Activated T-cell treated with anti-CD3 and anti-CD28 coated beads, Interleukin-2, amount 50 U/mL, for 72 hours (primary cell): Measurements from ENCODE around the gene FIZ1. TPM values are rescaled to one million over a fixed set of nuclear protein-coding genes. Genes with fewer than 3 reads are reported as not detected.
A peak's percentile ranks its signal among the peaks of the same experiment; 100 is the strongest.

Source experiments
- ATAC-seq, 2 donors: fragments of 150-1000 bp; cut with Tn5 transposase; replicated peaks in 1 of 2; 2 replicates each; pipeline ENCODE4 v1.10.0; 2021; ENCODE audit warnings: moderate library complexity in 2 of 2, mild to moderate bottlenecking in 1 of 2
- DNase-seq, 2 donors: peaks; one replicate each; pipeline ENCODE4 v3.0.0; 2021 to 2022; ENCODE audit warnings: mixed read lengths in 1 of 2
- H3K27ac Mint-ChIP-seq: one replicate; pipeline ENCODE4 v1.8.0; 2022; ENCODE audit warnings: mild to moderate bottlenecking, moderate library complexity, mixed read lengths
- H3K27me3 Mint-ChIP-seq: one replicate; pipeline ENCODE4 v1.8.0; 2022; ENCODE audit warnings: low read depth, mixed read lengths
- H3K36me3 Mint-ChIP-seq, 2 donors: one replicate each; pipeline ENCODE4 v1.8.0; 2022; ENCODE audit warnings: mixed read lengths in 2 of 2, mild to moderate bottlenecking in 1 of 2; ENCODE audit not compliant: insufficient read depth in 2 of 2
- H3K4me1 Mint-ChIP-seq: one replicate; pipeline ENCODE4 v1.8.0; 2022; ENCODE audit warnings: low read depth, mixed read lengths
- H3K4me3 Mint-ChIP-seq, 2 donors: one replicate each; pipeline ENCODE4 v1.8.0; 2022; ENCODE audit warnings: mild to moderate bottlenecking in 2 of 2, mixed read lengths in 2 of 2, moderate library complexity in 2 of 2
- H3K9me3 Mint-ChIP-seq, 2 donors: one replicate each; pipeline ENCODE4 v1.8.0; 2022; ENCODE audit warnings: mixed read lengths in 2 of 2
- total RNA-seq, 2 donors: library from RNA; stranded (reverse); gene quantifications; one replicate each; pipeline ENCODE4 v1.2.3, GENCODE V29; 2022

FIZ1 gene
- total RNA-seq, 2 donors from 2014 or later = 16.2 to 17.3 TPM

DNA sequence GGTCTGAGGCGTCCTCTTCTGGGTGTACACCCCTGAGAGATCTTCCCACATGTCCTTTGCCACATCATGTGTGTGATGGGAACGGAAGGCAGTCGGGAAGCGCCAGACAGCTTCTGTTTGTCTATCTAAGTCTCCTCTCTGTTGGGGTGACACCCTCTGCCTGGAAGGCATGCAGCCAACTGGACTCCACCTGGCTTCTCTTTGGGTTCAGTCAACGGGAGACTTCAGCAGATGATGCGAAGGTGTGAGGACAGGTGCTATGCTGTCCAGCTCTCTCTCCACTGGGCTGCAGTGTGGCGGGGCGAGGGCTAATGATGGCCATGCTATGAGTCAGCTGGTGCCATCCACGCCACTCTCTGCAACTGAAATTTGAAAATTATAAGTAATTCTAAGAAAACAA, 39.6 kb downstream of the FIZ1 start:
- no peak overlapping the region for H3K27ac Mint-ChIP-seq
- no peaks in the 10 kb centered on the region for H3K4me1 Mint-ChIP-seq
- DNase-seq = no peak
- H3K4me3 Mint-ChIP-seq = no peak overlapping the region
- peaks cover 7% of the 10 kb centered on the region for H3K27me3 Mint-ChIP-seq
- no peaks in the 10 kb centered on the region for H3K9me3 Mint-ChIP-seq
- H3K36me3 Mint-ChIP-seq = no peaks in the 10 kb centered on the region
- no peak for ATAC-seq

DNA sequence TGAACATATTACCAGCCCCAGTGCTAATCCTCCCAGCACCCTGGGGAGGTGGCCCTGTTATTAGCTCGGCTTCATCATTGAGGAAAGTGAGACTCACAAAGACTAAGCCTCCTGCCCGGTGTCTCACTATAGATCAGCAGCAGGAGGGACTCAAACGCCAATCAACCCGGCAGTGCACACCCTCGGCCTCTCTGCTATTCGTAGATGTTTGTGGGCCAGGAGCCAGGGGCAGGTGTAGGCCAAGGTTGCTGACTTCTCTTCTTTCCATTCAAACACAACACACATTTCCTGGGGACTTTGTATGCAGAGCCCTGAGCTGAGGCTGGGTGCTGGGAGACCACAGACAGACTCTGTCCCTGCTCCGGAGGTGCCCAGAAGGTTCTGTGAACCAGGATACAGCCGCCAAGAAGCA, 44.6 kb downstream of the FIZ1 start:
- no peaks in the 10 kb centered on the region for H3K4me1 Mint-ChIP-seq
- DNase-seq (no peak), ATAC-seq (no peak)
- no peaks in the 10 kb centered on the region for H3K36me3 Mint-ChIP-seq
- H3K27me3 Mint-ChIP-seq = no peaks in the 10 kb centered on the region
- H3K27ac Mint-ChIP-seq = no peak overlapping the region
- no peak overlapping the region for H3K4me3 Mint-ChIP-seq
- H3K9me3 Mint-ChIP-seq = no peaks in the 10 kb centered on the region

DNA sequence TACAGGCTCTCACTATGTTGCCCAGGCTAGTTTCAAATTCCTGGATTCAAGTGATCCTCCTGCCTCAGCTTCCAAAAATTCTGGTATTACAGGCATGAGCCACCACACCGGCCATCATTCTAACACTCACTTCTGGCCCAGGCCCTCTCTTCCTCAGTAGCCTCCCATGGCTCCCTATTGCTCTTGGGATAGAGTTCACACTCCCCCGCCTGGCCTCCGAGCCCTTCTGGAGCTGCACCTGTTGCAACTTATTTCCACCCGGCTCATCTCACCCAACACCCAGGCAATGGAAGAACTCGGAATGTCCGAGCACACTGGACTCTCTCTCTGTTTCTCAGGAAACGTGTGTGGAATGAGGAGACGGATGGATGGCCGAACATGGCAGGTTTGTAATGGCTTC, 45.0 kb downstream of the FIZ1 start:
- no peaks in the 10 kb centered on the region for H3K9me3 Mint-ChIP-seq
- ATAC-seq (no peak), DNase-seq (no peak)
- H3K36me3 Mint-ChIP-seq = no peaks in the 10 kb centered on the region
- H3K27me3 Mint-ChIP-seq = no peaks in the 10 kb centered on the region
- H3K4me3 Mint-ChIP-seq = no peak overlapping the region
- no peak overlapping the region for H3K27ac Mint-ChIP-seq
- no peaks in the 10 kb centered on the region for H3K4me1 Mint-ChIP-seq

DNA sequence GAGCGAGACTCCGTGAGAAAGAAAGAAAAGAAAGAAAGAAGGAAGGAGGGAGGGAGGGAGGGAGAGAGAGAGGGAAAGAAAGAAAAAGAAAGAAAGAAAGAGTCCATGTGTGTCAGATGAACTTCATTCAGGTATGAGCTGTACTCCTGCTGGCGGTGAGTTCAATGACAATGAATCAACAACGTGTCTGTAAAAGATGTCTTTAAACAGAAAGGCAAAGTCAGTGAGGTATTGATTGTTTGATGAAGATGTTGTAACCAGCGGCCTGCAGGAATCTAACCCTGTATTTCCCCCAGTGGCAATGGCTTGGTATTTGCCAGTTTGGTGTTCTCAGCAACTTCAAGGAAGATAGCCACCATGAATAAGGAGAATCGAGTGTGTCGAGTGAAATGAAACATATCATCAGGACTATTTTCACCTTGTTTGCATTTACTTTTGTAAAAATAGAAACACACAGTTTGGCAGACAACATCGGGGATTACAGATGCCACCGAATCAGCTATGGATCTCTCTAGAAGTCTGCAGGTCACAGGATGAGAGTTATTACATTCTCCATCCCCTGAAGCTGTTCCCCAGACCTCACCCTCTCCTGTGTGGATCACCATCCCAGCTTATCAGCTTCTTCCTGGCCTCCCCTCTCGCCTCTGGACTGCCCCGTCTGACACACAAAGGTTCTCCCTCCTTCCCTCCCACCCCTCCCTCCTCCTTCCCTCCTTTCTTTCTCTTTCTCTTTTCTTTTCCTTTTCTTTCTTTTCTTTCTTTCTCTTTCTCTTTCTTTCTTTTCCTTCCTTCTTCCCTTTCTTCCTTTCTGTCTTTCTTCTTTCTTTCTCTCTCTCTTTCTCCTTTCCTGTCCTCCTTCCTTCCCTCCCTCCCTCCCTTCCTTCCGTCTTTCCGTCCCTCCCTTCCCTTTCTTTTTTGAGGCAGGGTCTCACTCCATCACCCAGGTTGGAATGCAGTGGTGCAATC, 45.8 kb downstream of the FIZ1 start:
- H3K27ac Mint-ChIP-seq = no peak overlapping the region
- no peak for ATAC-seq
- no peaks in the 10 kb centered on the region for H3K27me3 Mint-ChIP-seq

DNA sequence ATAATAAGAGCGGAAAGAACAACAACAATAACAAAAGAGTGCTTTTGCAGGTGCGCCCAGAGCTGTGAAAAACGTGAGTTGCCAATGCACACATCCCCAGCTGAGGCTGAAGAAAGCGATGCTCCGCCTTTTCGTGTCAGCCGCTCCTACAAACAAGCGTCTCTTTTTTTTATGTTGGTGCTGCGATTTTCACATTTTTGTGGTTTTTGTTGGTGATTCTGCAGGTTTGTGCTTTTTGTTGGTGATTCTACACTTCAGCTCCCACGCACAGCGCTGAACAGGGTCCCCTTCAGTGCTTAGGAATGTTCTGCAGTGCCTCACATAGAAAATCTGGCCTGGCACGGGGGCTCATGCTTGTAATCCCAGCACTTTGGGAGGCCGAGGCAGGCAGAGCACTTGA, 46.7 kb downstream of the FIZ1 start:
- H3K27ac Mint-ChIP-seq = no peak overlapping the region
- peaks cover 3% of the 10 kb centered on the region for H3K27me3 Mint-ChIP-seq

More for the DNA sequence above, 45.8 kb downstream of the FIZ1 start:
- H3K36me3 Mint-ChIP-seq = no peaks in the 10 kb centered on the region
- H3K4me1 Mint-ChIP-seq = no peaks in the 10 kb centered on the region
- no peak for DNase-seq
- no peaks in the 10 kb centered on the region for H3K9me3 Mint-ChIP-seq
- H3K4me3 Mint-ChIP-seq = no peak overlapping the region

DNA sequence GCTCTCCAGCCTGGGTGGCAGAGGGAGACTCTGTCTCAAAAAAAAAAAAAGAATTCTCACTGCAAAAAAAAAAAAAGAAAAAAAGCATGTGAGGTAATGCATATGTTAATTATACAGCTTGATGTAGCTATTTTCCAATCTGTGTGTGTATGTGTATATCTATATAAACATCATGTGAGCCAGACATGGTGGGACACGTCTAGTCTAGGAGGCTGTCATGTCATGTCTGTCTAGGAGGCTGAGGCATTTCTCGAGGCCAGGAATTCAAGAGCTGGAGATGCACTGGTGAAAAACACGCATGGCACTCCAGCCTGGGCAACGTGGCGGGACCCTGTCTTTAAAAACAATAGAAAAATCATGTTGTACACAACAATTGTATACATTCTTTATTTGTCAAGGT, 47.1 kb downstream of the FIZ1 start:
- no peaks in the 10 kb centered on the region for H3K9me3 Mint-ChIP-seq
- H3K4me3 Mint-ChIP-seq = no peak overlapping the region
- no peaks in the 10 kb centered on the region for H3K36me3 Mint-ChIP-seq
- no peaks in the 10 kb centered on the region for H3K4me1 Mint-ChIP-seq
- H3K27me3 Mint-ChIP-seq = peaks cover 8% of the 10 kb centered on the region
- ATAC-seq (no peak), DNase-seq (no peak)
- H3K27ac Mint-ChIP-seq = no peak overlapping the region

More for the DNA sequence above, 46.7 kb downstream of the FIZ1 start:
- H3K9me3 Mint-ChIP-seq = no peaks in the 10 kb centered on the region
- DNase-seq (no peak), ATAC-seq (no peak)
- H3K4me1 Mint-ChIP-seq = no peaks in the 10 kb centered on the region
- H3K36me3 Mint-ChIP-seq = no peaks in the 10 kb centered on the region
- H3K4me3 Mint-ChIP-seq = no peak overlapping the region

DNA sequence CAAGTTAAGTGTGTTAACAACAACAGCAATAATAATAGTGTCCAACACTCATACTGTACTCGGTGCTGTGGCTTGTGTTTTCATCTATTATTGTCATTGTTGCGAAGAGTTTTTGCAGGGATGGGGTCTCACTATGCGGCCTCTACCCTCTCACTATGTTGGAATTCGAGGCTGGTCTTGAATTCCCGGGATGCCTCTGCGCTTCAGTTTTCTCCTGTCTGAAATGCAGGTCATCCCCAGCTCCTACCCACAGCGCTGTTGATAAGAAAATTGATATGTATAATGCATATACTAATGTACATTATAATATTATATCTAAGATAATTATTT, 49.0 kb downstream of the FIZ1 start:
- no peak overlapping the region for H3K4me3 Mint-ChIP-seq
- no peak overlapping the region for H3K27ac Mint-ChIP-seq
- H3K27me3 Mint-ChIP-seq = peaks cover 10% of the 10 kb centered on the region
- no peaks in the 10 kb centered on the region for H3K9me3 Mint-ChIP-seq
- no peaks in the 10 kb centered on the region for H3K36me3 Mint-ChIP-seq
- no peaks in the 10 kb centered on the region for H3K4me1 Mint-ChIP-seq
- ATAC-seq (no peak), DNase-seq (no peak)

DNA sequence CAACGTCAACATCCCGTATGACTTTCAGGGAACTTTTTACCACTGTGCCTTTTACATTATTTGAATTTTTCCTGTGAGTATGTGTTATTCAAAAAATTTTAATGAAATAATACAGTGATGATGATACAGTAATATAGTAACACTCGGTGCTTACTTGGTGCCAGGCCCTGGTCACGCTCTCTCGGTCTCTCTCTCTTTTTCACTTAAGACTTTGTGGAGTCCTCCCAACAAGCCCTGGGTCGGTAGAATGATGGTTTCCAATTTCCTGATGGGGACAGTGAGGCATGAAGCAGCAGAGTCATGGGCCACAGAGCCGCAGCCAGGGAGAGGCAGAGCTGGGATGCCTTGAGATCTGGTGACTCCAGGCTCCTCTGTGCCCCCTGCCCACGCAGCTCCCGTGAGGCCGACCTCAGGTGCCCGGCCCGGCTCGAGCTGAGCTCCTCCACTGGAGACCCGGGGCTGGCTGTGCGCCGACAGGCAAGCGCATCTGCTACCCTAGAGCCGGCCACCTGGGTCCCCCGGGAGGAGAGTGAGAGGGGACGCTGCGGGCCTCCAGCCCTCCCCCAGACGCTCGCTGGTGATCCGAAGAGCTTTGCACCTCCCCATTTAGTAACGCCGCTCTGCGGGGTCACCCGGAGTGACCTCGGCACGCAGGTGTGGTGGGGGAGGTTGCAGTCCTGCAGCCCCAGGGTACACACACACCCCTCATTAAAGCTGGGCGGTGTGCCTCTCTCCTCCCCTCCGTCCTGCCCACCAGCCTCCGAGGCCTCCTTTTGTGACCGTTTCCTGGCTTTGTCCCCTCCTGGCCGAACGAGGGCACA, 49.6 kb downstream of the FIZ1 start:
- ATAC-seq (no peak), DNase-seq (peak in 1 of 2 donors; percentile 5)
- H3K4me1 Mint-ChIP-seq = no peaks in the 10 kb centered on the region
- no peak overlapping the region for H3K4me3 Mint-ChIP-seq
- H3K27ac Mint-ChIP-seq = no peak overlapping the region
- peaks cover 10% of the 10 kb centered on the region for H3K27me3 Mint-ChIP-seq
- no peaks in the 10 kb centered on the region for H3K9me3 Mint-ChIP-seq
- no peaks in the 10 kb centered on the region for H3K36me3 Mint-ChIP-seq

DNA sequence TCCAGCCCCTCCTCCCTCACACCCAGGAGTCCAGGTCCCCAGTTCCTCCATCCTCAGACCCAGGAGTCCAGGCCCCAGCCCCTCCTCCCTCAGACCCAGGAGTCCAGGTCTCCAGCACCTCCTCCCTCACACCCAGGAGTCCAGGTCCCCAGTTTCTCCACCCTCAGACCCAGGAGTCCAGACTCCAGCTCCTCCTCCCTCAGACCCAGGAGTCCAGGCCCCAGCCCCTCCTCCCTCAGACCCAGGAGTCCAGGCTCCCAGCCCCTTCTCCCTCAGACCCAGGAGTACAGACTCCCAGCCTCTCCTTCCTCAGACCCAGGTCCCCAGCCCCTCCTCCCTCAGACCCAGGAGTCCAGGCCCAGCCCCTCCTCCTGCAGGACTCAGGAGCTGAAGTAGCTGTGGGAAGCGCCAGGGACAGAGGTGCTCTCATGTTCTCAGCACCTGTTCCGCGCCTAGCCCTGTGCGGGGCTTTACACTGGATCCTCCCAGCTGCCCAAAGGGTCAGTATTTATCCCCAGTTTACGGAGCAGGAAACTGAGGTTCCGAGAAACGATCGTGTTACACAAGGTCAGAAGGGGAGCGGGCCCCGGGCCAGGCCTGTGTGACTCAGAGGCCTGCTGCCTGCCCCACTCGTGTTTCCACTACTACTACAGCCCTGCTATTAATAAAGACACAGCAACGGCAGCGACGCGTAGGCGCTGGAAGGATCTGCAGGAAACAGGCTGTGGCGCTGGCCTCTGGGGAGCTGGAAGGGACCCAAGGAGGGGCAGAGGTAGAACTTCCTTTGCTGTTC, 52.3 kb downstream of the FIZ1 start:
- ATAC-seq (no peak), DNase-seq (no peak)
- H3K27ac Mint-ChIP-seq = no peak overlapping the region
- no peaks in the 10 kb centered on the region for H3K4me1 Mint-ChIP-seq
- H3K36me3 Mint-ChIP-seq = no peaks in the 10 kb centered on the region
- H3K9me3 Mint-ChIP-seq = peaks cover 2 to 4% of the 10 kb centered on the region in 2 donors
- no peak overlapping the region for H3K4me3 Mint-ChIP-seq
- peaks cover 10% of the 10 kb centered on the region for H3K27me3 Mint-ChIP-seq

DNA sequence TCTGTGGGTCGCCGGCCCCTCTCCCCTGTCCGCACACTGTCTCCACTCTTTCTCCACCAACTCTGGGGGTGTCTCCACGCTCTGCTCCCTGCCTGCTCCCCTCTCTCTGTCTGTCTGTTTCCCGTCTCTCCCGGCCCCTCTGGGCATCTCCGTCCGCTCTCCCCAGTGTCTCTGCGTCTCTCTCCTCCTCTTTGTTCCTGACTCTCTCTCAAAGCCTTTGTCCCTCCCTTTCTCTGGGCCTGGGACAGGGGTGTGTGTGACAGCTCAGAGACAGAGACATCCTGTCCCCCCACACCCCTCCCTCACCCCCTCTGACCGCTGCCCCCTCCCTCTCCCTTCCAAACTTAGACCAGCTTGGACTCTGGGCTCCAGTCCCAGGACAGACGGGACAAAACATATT, 53.3 kb downstream of the FIZ1 start:
- peaks cover 10% of the 10 kb centered on the region for H3K27me3 Mint-ChIP-seq
- H3K4me1 Mint-ChIP-seq = no peaks in the 10 kb centered on the region
- H3K9me3 Mint-ChIP-seq = peaks cover 2 to 4% of the 10 kb centered on the region in 2 donors
- no peak overlapping the region for H3K4me3 Mint-ChIP-seq
- ATAC-seq (no peak), DNase-seq (no peak)
- no peak overlapping the region for H3K27ac Mint-ChIP-seq
- H3K36me3 Mint-ChIP-seq = no peaks in the 10 kb centered on the region

DNA sequence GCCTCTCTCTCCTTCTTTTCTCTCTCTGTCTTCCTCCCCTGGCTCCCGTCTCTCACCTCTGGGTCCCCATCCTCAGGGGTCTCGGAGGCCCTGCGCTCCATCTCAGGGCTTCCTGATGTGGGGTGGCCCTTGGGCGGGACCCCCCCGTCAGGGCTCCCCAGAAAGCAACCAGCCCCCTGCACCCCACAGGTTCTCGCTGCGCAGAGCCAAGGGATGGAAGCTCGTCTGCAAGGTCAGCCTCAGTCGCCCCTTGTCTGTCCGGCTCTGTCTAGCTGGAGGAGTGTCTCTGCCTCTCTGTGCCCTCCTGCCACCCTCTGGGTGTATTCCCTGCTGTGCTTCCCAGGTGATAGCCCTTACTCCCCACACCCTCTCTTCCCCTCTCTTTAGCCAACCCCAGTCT, 53.9 kb downstream of the FIZ1 start, which contains the start of gene SBK3:
SBK3 (minus strand) TSS at position 101 of the 400 bp plus-strand sequence; CDS start at position 101, 0 bp downstream.
- Mint-ChIP-seq H3K27me3 (peaks cover 10% of the 10 kb centered on the region), H3K4me1 (no peaks in the 10 kb centered on the region), H3K27ac (no peak within 1 kb of the TSS), H3K4me3 (no peak within 1 kb of the TSS), H3K9me3 (peaks cover 2 to 4% of the 10 kb centered on the region in 2 donors), H3K36me3 (no peaks in the 10 kb centered on the region)
- DNase-seq = no peak
- no peak for ATAC-seq

DNA sequence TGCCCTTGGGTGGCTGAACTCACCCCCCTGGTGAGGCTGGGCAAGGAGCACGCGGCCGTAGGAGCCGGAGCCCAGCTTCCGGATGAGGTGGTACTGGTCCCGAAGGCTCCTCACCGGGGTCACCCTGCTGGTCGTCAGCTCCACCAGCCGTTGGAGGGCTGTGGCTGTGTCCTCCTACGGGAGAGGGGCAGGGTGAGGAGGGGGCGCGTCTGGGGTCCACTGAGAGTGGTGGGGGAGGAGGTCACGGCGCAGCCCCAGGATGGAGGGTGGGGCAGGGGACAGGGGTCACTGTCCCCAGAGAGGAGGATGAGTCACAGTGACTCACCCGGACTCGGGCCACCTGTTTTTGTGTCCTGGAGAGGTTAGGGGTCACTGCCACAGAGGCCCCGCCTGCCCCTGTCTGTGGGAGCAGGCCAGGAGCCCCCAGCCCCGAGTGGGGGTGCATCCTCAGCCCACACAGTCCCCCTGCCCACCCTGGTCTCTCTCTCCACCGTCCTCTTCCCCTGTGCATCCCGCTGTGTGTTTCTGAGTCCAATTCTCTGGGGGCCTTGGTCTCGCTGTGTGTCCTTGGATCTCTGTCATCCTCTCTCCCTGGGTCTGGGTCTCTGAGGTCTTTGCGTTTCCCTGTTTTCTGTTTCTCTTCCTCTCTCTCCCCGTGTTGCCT, 54.4 kb downstream of the FIZ1 start:
- ATAC-seq = no peak
- Mint-ChIP-seq H3K9me3 (peaks cover 2 to 4% of the 10 kb centered on the region in 2 donors), H3K4me1 (no peaks in the 10 kb centered on the region)

More for the DNA sequence above, 54.4 kb downstream of the FIZ1 start:
- Mint-ChIP-seq H3K4me3 (no peak overlapping the region), H3K27ac (no peak overlapping the region), H3K27me3 (peaks cover 10% of the 10 kb centered on the region), H3K36me3 (no peaks in the 10 kb centered on the region)
- DNase-seq = no peak
